Effector CD4-positive, alpha-beta T cell (primary cell): ENCODE data around the gene RNF152.

Experiments used
- DNase-seq: peaks from one replicate; pipeline ENCODE4 v3.0.0-alpha.2; 2020

RNF152 gene

DNA sequence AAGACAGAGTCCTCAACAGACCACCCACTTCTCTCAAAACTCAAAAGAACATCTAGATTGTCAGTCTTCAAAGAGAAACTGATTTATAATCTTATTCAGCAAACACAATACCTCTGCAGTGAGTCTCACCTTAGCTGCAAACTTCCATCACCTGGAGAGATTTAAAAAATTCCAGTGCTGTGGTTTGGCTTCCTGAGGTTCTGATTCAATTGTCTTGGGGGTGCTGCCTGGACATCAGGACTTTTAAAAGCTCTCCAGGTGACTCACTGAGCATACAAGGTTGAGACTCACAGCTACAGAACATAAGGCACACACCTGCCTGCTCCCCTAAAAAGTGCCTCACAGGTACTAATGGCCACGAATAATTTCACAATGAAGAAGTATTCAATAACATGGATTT is 40.3 kb downstream of the RNF152 start:
- DNase-seq, result no peak

GRCh38 chr18:61851940-61852451 is 40.8 kb downstream of the RNF152 start:
- DNase-seq, result no peak

- DNase-seq, result no peak
Measured at GRCh38 chr18:61851279-61851678, 41.5 kb downstream of the RNF152 start.

DNA sequence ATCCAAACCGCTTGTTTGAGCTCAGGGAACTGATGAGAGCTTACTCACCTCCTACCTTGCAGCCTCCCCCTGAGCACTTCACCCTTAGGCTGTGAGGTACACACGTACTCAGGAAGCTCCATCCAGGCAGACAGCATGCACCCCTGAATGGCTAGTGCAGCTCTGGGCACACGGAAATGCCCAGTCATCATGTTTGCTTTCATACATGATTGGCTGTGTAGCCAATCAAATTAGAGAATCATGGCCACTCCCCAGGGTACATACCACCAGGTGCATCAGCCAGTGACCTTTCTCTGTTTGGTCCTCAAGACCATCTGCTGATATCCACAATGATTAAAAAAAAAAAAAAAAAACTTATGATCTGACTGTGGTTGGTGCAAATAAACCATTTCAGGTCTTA is 42.1 kb downstream of the RNF152 start:
- DNase-seq, result no peak

- no peak for DNase-seq
Measured at GRCh38 chr18:61847164-61847791, 45.5 kb downstream of the RNF152 start.

- DNase-seq, result no peak
Measured at GRCh38 chr18:61845197-61845596, 47.6 kb downstream of the RNF152 start.

DNA sequence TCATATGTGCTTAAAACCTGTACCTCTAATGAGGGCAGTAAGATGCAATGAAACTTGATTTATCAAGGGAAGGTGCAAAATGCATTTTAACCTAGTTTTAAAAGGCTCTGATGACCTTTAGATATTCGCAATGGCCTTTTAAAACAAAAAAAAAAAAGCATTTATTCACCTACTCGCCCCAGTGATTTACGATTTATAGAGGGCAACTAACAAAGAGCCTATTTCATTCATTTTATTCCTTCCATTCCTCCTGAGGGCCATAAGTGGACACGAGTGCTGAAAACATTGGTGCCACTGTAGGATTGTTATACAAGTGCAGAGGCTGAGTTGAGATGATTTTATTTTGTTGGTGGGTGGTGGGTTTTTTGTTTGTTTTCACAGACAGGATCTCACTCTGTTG is 48.1 kb downstream of the RNF152 start:
- no peak for DNase-seq

DNA sequence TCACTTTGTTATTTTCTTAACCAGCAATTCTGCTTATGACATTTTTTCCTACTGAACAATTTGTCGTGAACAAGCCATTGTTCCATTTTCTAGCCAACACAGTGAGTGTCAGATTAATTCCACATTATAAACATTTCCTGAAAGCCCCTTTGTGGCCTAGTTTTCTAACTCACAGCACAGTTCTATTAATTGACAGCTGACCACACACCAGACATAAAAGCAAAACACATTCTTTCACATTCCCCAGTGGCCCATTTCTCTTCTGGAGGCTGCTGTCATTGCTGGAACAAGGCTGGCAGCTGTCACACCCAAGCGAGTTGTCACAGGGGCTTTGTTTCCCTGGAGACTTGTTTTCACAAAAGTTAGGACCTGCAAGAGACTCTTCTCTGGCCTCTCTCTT is 50.7 kb downstream of the RNF152 start:
- DNase-seq, result no peak

- no peak for DNase-seq
Measured at GRCh38 chr18:61841706-61842105, 51.1 kb downstream of the RNF152 start.

- DNase-seq, result no peak
Measured at GRCh38 chr18:61840324-61840723, 52.5 kb downstream of the RNF152 start.

GRCh38 chr18:61838521-61838920 is 54.3 kb downstream of the RNF152 start:
- DNase-seq, result no peak

DNA sequence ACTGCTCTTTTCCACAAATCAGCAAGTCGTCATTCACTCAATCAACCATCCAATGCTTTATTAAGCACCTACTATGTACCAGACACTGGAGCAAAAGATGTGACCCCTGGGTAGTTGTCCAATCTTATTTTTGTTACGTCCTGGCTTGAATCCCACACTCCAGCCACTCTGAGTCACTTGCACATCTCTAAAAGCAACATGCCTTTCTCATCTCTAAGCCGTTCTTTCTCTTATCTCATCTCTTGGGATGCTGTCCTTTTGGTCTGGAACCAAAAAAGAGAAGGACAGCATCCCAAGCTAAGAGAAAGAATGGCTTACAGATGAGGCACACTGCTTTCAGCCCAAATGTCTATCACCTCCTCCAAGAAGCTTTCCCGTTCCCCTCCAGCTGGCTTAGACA is 58.8 kb downstream of the RNF152 start:
- DNase-seq, result no peak

GRCh38 chr18:61833387-61833786 is 59.4 kb downstream of the RNF152 start:
- no peak for DNase-seq

DNA sequence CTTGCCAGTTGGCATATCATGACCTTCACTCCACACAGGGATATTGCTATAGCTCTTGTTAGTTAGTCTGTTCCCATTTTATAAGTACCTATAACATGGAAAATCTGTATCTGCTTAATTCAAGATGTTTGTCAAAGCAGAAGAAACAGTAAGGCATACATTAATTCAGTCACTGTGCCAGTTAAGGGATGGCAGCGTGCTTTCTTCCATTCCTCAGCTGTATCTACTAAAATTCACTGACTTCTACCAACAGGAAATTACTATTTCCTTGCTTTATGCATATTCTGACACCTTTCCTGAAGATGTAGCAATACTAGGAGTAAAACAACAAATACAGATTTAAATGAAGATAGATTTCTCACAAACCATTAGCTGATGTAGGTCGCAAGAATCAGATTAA is 59.9 kb downstream of the RNF152 start:
- DNase-seq, result no peak

DNA sequence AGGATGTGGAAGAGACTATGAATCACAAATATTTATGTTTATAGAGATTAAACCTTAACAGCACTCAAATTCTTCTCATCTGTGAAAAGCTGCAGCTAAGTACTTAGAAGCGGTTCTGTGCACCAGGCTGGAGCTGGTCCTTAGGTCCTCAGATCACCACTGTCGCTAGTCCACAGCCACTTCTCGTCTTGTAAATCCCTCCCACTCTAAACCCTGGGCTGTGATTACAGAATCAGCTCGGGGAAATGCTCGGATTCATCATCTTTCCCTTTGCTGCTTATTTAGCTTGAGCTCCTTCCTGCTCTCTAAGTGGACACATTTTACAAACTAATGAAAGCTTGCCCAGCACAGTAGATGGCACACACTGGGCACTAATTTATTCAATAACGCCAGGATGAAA is 61.7 kb downstream of the RNF152 start:
- no peak for DNase-seq

GRCh38 chr18:61829108-61829507 is 63.7 kb downstream of the RNF152 start:
- no peak for DNase-seq

DNA sequence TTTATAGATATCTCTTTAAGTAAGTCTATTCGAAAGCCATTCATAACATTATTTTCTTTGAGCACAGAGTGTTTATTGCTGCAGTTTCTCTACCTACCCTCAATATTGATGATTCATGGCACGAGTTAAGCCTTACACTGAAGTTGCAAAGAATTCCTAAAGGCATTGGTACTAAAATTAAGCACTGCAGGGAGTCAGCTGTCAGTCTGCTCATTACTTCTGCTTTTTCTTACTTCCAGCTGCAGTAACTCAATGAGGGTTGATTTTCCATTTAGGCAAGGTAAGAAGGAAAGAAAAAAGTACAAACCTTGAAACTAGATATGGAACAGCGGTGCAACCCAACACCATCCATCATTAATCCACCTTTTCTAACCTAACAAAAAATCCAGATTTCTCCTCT is 65.2 kb downstream of the RNF152 start:
- no peak for DNase-seq

DNA sequence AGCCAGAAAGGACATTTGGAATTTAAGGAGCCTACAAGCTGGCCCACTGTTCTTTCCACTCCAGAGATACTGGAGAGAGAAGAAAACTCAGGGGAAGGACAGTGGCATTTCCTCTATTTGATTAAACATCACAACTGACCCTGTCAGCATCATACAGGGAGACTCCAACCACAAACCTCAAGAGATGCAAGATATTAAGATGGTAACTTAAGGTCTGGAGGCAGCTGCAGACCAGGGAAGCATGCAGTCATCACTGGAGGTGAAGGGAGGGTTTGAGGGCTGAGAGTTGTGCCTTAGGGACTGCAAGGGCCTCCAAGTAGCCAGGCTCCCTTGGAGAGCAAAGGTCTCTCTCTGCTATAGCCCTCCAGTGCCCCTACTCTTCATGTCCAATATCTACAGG is 67.4 kb downstream of the RNF152 start:
- DNase-seq, result no peak

DNA sequence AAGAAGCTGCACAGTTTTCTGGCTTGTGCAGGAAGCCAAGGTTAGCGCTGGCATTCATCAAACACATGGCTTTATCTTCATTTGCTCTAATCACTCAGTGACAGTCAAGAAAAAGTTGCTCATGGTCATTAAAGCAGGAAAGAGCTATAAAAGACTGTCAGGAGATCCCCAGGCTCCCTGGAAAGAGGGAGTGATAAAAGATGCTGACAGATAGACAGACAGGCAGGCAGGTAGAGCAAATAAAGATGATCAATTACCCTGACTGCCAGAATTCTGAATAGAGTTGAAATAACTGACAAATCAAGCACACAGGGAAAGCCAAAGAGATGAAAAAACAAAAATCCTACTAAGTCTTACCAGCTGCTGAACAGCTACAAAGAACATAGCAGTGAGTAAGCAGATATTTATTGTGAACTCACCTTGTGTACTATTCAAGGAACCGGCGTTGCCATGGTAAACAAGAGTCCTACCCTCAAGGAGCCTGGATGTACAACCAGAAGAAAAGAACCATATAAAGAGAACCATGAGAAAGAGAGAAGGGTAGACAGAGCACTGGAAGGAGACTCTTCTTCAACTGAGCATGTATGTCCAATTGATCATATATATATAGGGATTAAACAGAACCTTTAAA is 68.0 kb downstream of the RNF152 start:
- DNase-seq, result no peak

DNA sequence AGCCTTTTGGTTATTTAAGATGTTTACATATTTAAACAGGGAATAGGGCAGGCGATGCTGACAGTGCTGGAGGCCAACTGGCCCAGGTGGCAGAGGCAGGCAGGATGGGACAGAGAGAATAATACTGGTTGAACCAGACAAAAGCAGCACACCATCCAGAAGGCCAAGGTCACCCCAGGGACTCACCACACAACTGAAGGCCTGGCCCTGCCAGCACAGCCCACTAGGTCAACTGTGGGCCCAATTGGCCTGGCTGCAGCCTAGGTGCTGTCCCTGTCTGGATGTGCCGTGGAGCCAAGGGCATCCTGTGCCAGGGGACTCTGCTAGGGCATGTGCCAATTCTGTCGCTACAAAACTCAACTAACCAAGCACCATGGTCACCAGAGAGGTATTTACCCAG is 69.2 kb downstream of the RNF152 start:
- DNase-seq, result no peak

DNA sequence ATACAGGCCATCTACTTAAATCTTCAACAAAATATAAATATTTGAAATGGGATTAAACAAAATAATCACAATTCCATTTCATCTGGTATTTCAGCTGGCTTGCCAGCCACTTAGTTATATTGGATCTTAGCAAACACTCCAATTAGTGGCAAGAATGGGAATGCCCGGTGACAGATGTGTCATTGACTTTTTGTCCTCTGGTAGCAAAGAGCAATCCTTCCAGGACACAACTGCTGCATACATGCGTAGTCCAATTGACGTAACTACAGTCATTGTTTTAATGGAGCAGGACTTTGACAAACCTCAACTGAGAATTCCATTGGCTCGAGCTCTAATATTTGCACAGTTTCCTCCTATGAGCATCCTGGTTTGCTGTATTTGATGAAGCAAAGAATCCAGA is 69.9 kb downstream of the RNF152 start:
- no peak for DNase-seq

- no peak for DNase-seq
Measured at GRCh38 chr18:61821748-61822147, 71.1 kb downstream of the RNF152 start.

- DNase-seq, result no peak
Measured at GRCh38 chr18:61820882-61821281, 71.9 kb downstream of the RNF152 start.

DNA sequence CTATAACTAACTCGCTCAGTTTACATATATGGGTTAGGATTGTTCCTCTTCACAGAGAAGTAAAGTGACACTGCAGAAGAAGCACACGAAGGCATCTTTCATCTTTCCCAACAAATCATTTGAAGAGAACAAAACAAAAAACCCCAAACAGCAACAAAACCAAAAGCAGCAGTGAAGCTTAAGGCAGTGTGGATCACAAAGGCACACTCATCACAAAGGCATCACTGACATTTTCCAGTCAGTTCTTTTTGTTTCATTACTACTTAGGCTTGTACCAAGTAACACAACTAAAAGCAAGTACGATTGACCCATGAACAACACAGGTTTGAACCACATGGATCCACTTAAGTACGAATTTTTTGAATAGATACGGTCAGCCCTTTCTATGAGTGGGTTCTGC is 75.7 kb downstream of the RNF152 start:
- no peak for DNase-seq

GRCh38 chr18:61815885-61816470 is 76.8 kb downstream of the RNF152 start:
- DNase-seq, result no peak
